IMR-90 (cell line): ENCODE data around the gene CHMP6. TPM values are rescaled to one million over a fixed set of nuclear protein-coding genes. Genes with fewer than 3 reads are reported as not detected.

Experiments
- ATAC-seq: fragments of 200-7000 bp; cut with Tn5 transposase; 2 replicates; pipeline ENCODE4 v1.9.1; 2020; ENCODE audit warnings: low read depth, mild to moderate bottlenecking, moderate library complexity
- Bru-seq: library from RNA; stranded (reverse); fragments of 400-500 nt; gene quantifications from one replicate; lab custom pipeline; 2021; lab: Mats Ljungman, UMichigan
- BruChase-seq, 2 experiments: library from RNA; stranded (reverse); fragments of 400-500 nt; gene quantifications; one replicate each; lab custom pipeline; 2021; lab: Mats Ljungman, UMichigan
- BruUV-seq: library from RNA; stranded (reverse); fragments of 400-500 nt; replicated peaks from 2 replicates; lab custom pipeline; 2021; lab: Mats Ljungman, UMichigan
- CTCF ChIA-PET: fragments of 300-600 bp; formaldehyde crosslinking; extraction: SDS; loops from one replicate; lab custom pipeline; 2021; ENCODE audit warnings: antibody characterized with exemption; lab: Yijun Ruan, JAX
- POLR2A ChIA-PET: fragments of 300-600 bp; sonication (Branson Sonifier 250); formaldehyde crosslinking; loops from one replicate; lab custom pipeline; 2022; ENCODE audit warnings: antibody characterized with exemption; ENCODE audit not compliant: unreplicated experiment; lab: Charles Lee
- DNase-seq: peaks from one replicate; pipeline ENCODE4 v3.0.0; 2013
- H2AFZ ChIP-seq: replicated peaks from 2 replicates; pipeline ENCODE3; 2013; ENCODE audit warnings: low read length, mild to moderate bottlenecking; ENCODE audit not compliant: poor library complexity
- H2AK5ac ChIP-seq: 2 replicates; pipeline ENCODE4 v1.6.1; 2013; ENCODE audit warnings: low read depth, low read length, inconsistent platforms
- H2AK9ac ChIP-seq: replicated peaks from 2 replicates; pipeline ENCODE3; 2013; ENCODE audit warnings: mild to moderate bottlenecking, low read depth, low read length, moderate library complexity; ENCODE audit not compliant: poor library complexity
- H2BK120ac ChIP-seq: 2 replicates; pipeline ENCODE4 v1.6.1; 2013; ENCODE audit warnings: low read depth, low read length, inconsistent platforms
- H2BK15ac ChIP-seq: 3 replicates; pipeline ENCODE4 v1.6.1; 2013; ENCODE audit warnings: low read depth, low read length, inconsistent platforms
- H2BK20ac ChIP-seq: 2 replicates; pipeline ENCODE4 v1.6.1; 2013; ENCODE audit warnings: low read depth, mild to moderate bottlenecking, inconsistent platforms, low read length, moderate library complexity
- H2BK5ac ChIP-seq: 2 replicates; pipeline ENCODE4 v1.6.1; 2013; ENCODE audit warnings: mild to moderate bottlenecking, low read depth, low read length, inconsistent platforms; ENCODE audit not compliant: poor library complexity, severe bottlenecking
- H3K14ac ChIP-seq: replicated peaks from 2 replicates; pipeline ENCODE4 v1.6.1; 2013; ENCODE audit warnings: low read depth, low read length, inconsistent platforms
- H3K18ac ChIP-seq: 2 replicates; pipeline ENCODE4 v1.6.1; 2013; ENCODE audit warnings: low read depth, low read length, control low read depth
- H3K23ac ChIP-seq: 2 replicates; pipeline ENCODE4 v1.6.1; 2013; ENCODE audit warnings: low read depth, low read length, inconsistent platforms
- H3K27ac ChIP-seq: 2 replicates; pipeline ENCODE4 v1.5.1; 2013; ENCODE audit warnings: mild to moderate bottlenecking, control low read depth, low read length; ENCODE audit not compliant: insufficient read depth
- H3K27me3 ChIP-seq: 2 replicates; pipeline ENCODE4 v1.6.1; 2013; ENCODE audit warnings: low read length; ENCODE audit not compliant: control insufficient read depth, insufficient read depth
- H3K36me3 ChIP-seq: 2 replicates; pipeline ENCODE4 v1.6.1; 2013; ENCODE audit warnings: low read length, mixed read lengths; ENCODE audit not compliant: control insufficient read depth, insufficient read depth
- H3K4ac ChIP-seq: 2 replicates; pipeline ENCODE4 v1.6.1; 2013; ENCODE audit warnings: low read depth, low read length, inconsistent platforms
- H3K4me1 ChIP-seq: 2 replicates; pipeline ENCODE4 v1.6.1; 2013; ENCODE audit warnings: low read length, mixed read lengths; ENCODE audit not compliant: control insufficient read depth, insufficient read depth
- H3K4me2 ChIP-seq: 2 replicates; pipeline ENCODE4 v1.6.1; 2013; ENCODE audit warnings: low read depth, mild to moderate bottlenecking, control low read depth, low read length, moderate library complexity
- H3K4me3 ChIP-seq: 2 replicates; pipeline ENCODE4 v1.5.1; 2013; ENCODE audit warnings: low read depth, mild to moderate bottlenecking, control low read depth, low read length, moderate library complexity; ENCODE audit not compliant: insufficient read depth
- H3K56ac ChIP-seq: 2 replicates; pipeline ENCODE4 v1.6.1; 2013; ENCODE audit warnings: low read length, inconsistent platforms; ENCODE audit not compliant: insufficient read depth; ENCODE audit errors: extremely low read depth
- H3K79me1 ChIP-seq, 2 experiments: 2 replicates each; pipeline ENCODE4 v1.6.1; 2013; ENCODE audit warnings: low read length in 2 of 2, inconsistent platforms in 1 of 2, low read depth in 1 of 2
- H3K9ac ChIP-seq: 2 replicates; pipeline ENCODE4 v1.6.1; 2013; ENCODE audit warnings: low read depth, low read length, control low read depth
- H3K9me1 ChIP-seq: 2 replicates; pipeline ENCODE4 v1.6.1; 2013; ENCODE audit warnings: low read length, inconsistent platforms; ENCODE audit not compliant: insufficient read depth
- H3K9me3 ChIP-seq: 2 replicates; pipeline ENCODE4 v1.6.1; 2013; ENCODE audit warnings: low read length; ENCODE audit not compliant: control insufficient read depth, insufficient read depth
- H4K20me1 ChIP-seq: 2 replicates; pipeline ENCODE4 v1.6.1; 2013; ENCODE audit warnings: low read length, inconsistent platforms; ENCODE audit not compliant: insufficient read depth
- H4K5ac ChIP-seq: 2 replicates; pipeline ENCODE4 v1.6.1; 2013; ENCODE audit warnings: mild to moderate bottlenecking, low read depth, low read length, control low read depth
- H4K8ac ChIP-seq, 2 experiments: 2 replicates each; pipeline ENCODE4 v1.6.1; 2013; ENCODE audit warnings: low read depth in 2 of 2, low read length in 2 of 2, control low read depth in 1 of 2, inconsistent platforms in 1 of 2
- H4K91ac ChIP-seq: 2 replicates; pipeline ENCODE4 v1.6.1; 2013; ENCODE audit warnings: low read depth, low read length, inconsistent platforms; ENCODE audit not compliant: insufficient read depth
- BHLHE40 ChIP-seq: fragments of 150-350 bp; IDR thresholded peaks from 2 replicates; pipeline ENCODE4 v1.6.1; 2016; ENCODE audit warnings: mild to moderate bottlenecking, low read depth, low read length
- CTCF ChIP-seq: conservative IDR thresholded peaks from 2 replicates; pipeline ENCODE4 v1.5.1; 2012; ENCODE audit warnings: mild to moderate bottlenecking, low read depth, low read length, improper control_type of control experiment
- MAZ ChIP-seq: IDR thresholded peaks from 2 replicates; pipeline ENCODE4 v1.6.1; 2012; ENCODE audit warnings: low read depth, mild to moderate bottlenecking, low read length, improper control_type of control experiment, moderate library complexity, borderline replicate concordance
- RAD21 ChIP-seq: IDR thresholded peaks from 2 replicates; pipeline ENCODE4 v1.6.1; 2012; ENCODE audit warnings: low read length, improper control_type of control experiment
- RCOR1 ChIP-seq: IDR thresholded peaks from 2 replicates; pipeline ENCODE4 v1.6.1; 2012; ENCODE audit warnings: mild to moderate bottlenecking, low read length, improper control_type of control experiment; ENCODE audit not compliant: insufficient replicate concordance
- WGBS, 2 experiments: methylation state at CpG; one replicate each; pipeline versions ENCODE4 v1.1.5 to v1.1.7; 2013; ENCODE audit warnings: missing lambda C conversion rate in 2 of 2; ENCODE audit not compliant: insufficient read length in 1 of 2; ENCODE audit errors: extremely low coverage in 2 of 2; 5-methylcytosine and 5-hydroxymethylcytosine counted together
- dilution Hi-C: fragments of 300-500 bp; cut with HindIII; formaldehyde crosslinking; loops from one replicate; pipeline ENCODE4 v1.14.3; 2018; ENCODE audit warnings: low sequenced_read_pairs; ENCODE audit not compliant: unreplicated experiment
- in situ Hi-C: fragments of 300-500 bp; cut with MboI; formaldehyde crosslinking; loops from 3 replicates; pipeline ENCODE4 v1.14.3; 2019; ENCODE audit warnings: low sequenced_read_pairs, inconsistent platforms, mixed read lengths
- intact Hi-C: fragments of 100-400 bp; cut with micrococcal nuclease; formaldehyde crosslinking; loops from 2 replicates; pipeline ENCODE4 v1.10.0; 2022
- long read RNA-seq: library from polyadenylated mRNA; unstranded; transcript quantifications from one replicate; pipeline ENCODE4 v2.0.0, GENCODE V29; 2021; ENCODE audit not compliant: unreplicated experiment
- polyA plus RNA-seq, 3 experiments: library from polyadenylated mRNA; depleted of rRNA; stranded (reverse); fragments of >200 nt; gene quantifications; 2 replicates each; pipeline ENCODE4 v1.2.3, GENCODE V29; 2012; ENCODE audit warnings: low replicate concordance in 1 of 3
- total RNA-seq: library from RNA; depleted of rRNA; stranded (reverse); fragments of >200 nt; gene quantifications from 2 replicates; pipeline ENCODE4 v1.2.3, GENCODE V29; 2012; rRNA removed

Gene CHMP6
- total RNA-seq, result 5.0 and 7.2 TPM in 2 replicates
- 40.3 and 44.2 TPM in 2 replicates for polyA plus RNA-seq (2012; rRNA removed)
- polyA plus RNA-seq (2012; cell fraction: cytosol; rRNA removed), result 36.0 and 41.8 TPM in 2 replicates
- 18.8 and 27.5 TPM in 2 replicates for polyA plus RNA-seq (2012; cell fraction: nucleus; rRNA removed; ENCODE audit: low replicate concordance)
- percentile 47 among the genes with signal in this experiment for Bru-seq, nascent RNA
- BruChase-seq, experiment 1, labeled RNA remaining after a 6-hour chase, result percentile 60 among the genes with signal in this experiment
- BruChase-seq, experiment 2, labeled RNA remaining after a 2-hour chase, result percentile 57 among the genes with signal in this experiment
- long read RNA-seq, transcript CHMP6-201 (8 exons, 1,664 nt), result major isoform, 71 of 79 reads
- long read RNA-seq, partial matches to known transcripts, result 1 of 79 reads
- long read RNA-seq, other reads (novel, unspliced or antisense), result 7 of 79 reads

- 0 out of 3 replicates have a peak within 1 kb of the TSS, but pooled peaks have one; percentile 85 for H2BK15ac ChIP-seq
- no peaks in the 10 kb centered on the region for H3K9me1 ChIP-seq
- H3K9ac ChIP-seq, result peak within 1 kb of the TSS; percentile 98
- H2AK5ac ChIP-seq, result peak within 1 kb of the TSS; percentile 79; the same call in 1 of the 2 replicates
- 0% methylated on average over 45 of the region's 66 CpGs; no CpG with 5 or more reads in 1 of the 2 experiments for WGBS, 2 experiments
- H4K8ac ChIP-seq, result peak within 1 kb of the TSS; percentile 99
- peak within 1 kb of the TSS; percentile 85 for H2BK120ac ChIP-seq
- peak within 1 kb of the TSS; percentile 94 for H3K4ac ChIP-seq
- peak within 1 kb of the TSS; percentile 98 for H4K5ac ChIP-seq
- H3K36me3 ChIP-seq, result peaks cover 15% of the 10 kb centered on the region
- ChIA-PET CTCF (no interaction called here), POLR2A (no interaction called here)
- ATAC-seq, result peak; percentile 83
- BruUV-seq, result no TSS peak
- H2AFZ ChIP-seq, result peak within 1 kb of the TSS; percentile 100
- TF ChIP-seq BHLHE40, result no peak
- TF ChIP-seq RAD21, result no peak
- TF ChIP-seq MAZ, result peak; percentile 58; the same call in 1 of the 2 replicates
- TF ChIP-seq CTCF, result peak; percentile 33; the same call in 1 of the 2 replicates
- peak; percentile 91 for TF ChIP-seq RCOR1
- peak within 1 kb of the TSS; percentile 94 for H3K18ac ChIP-seq
- in situ Hi-C loops, result no loop called here
- peak; percentile 76 for DNase-seq
- H3K27ac ChIP-seq, result peak within 1 kb of the TSS; percentile 85
- no peaks in the 10 kb centered on the region for H3K9me3 ChIP-seq
- H2BK20ac ChIP-seq, result no peak within 1 kb of the TSS
- H3K23ac ChIP-seq, result peak within 1 kb of the TSS; percentile 86
- no peaks in the 10 kb centered on the region for H3K27me3 ChIP-seq
- peak within 1 kb of the TSS; percentile 81 for H3K56ac ChIP-seq
- H2AK9ac ChIP-seq, result peak within 1 kb of the TSS; percentile 96
- H3K4me1 ChIP-seq, result peaks cover 5% of the 10 kb centered on the region
- intact Hi-C loops, result no loop called here
- H3K4me2 ChIP-seq, result peak within 1 kb of the TSS; percentile 94
- peak within 1 kb of the TSS; percentile 87 for H3K4me3 ChIP-seq
- H3K79me1 ChIP-seq, result peaks cover 14 to 26% of the 10 kb centered on the region in 2 experiments; a peak in 3 of 4 replicates
- peak within 1 kb of the TSS; percentile 82 for H2BK5ac ChIP-seq
- peak within 1 kb of the TSS; percentile 87 for H4K91ac ChIP-seq
- H3K14ac ChIP-seq, result peak within 1 kb of the TSS; percentile 99
- no peaks in the 10 kb centered on the region; the same call in 1 of the 2 replicates for H4K20me1 ChIP-seq
- dilution Hi-C loops, result no loop called here
Observed at GRCh38 chr17:80991645-80992076, at the start of gene CHMP6. TSS of gene CHMP6 (plus strand) at chr17:80991841. CDS start at chr17:80991919, 78 bp downstream.
